PC-3 (cell line): Measurements from ENCODE around the gene COMMD2.

Source experiments
- EZH2 ChIP-seq: fragments of 300-600 bp; sonication (generic); IDR thresholded peaks from one replicate; pipeline ENCODE4 v1.6.1; 2017; ENCODE audit warnings: antibody characterized with exemption, mild to moderate bottlenecking, low read length; ENCODE audit not compliant: unreplicated experiment
- EZH2phosphoT487 ChIP-seq: fragments of 300-600 bp; sonication (generic); IDR thresholded peaks from 2 replicates; pipeline ENCODE4 v1.6.1; 2018; ENCODE audit warnings: mild to moderate bottlenecking, antibody characterized with exemption, low read length, borderline replicate concordance
- TF ChIP-seq, protein P1 (sequence below): fragments of 300-600 bp; sonication (generic); conservative IDR thresholded peaks from 2 replicates; pipeline ENCODE4 v1.5.1; 2017; ENCODE audit warnings: antibody characterized with exemption, low read depth, mild to moderate bottlenecking, low read length

DNA sequence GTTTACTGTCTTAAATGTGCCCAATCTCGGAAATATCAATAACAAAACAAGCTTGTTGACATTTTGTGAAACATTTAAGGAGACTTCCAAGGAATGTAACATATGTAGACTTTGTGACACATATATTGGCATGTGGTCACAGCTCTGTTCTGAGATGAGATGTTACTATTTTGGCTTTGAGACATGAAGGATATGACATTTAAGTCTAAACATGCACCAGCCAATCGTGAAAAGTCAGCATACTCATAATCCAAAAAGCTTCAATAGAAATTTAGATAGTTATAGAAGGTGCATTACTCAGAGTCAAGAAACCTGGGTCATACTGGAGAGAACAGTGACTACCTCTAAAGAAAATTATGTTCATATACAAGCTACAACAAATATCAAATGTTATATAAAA is 13.4 kb downstream of the COMMD2 start:
- TF ChIP-seq, protein P1, sequence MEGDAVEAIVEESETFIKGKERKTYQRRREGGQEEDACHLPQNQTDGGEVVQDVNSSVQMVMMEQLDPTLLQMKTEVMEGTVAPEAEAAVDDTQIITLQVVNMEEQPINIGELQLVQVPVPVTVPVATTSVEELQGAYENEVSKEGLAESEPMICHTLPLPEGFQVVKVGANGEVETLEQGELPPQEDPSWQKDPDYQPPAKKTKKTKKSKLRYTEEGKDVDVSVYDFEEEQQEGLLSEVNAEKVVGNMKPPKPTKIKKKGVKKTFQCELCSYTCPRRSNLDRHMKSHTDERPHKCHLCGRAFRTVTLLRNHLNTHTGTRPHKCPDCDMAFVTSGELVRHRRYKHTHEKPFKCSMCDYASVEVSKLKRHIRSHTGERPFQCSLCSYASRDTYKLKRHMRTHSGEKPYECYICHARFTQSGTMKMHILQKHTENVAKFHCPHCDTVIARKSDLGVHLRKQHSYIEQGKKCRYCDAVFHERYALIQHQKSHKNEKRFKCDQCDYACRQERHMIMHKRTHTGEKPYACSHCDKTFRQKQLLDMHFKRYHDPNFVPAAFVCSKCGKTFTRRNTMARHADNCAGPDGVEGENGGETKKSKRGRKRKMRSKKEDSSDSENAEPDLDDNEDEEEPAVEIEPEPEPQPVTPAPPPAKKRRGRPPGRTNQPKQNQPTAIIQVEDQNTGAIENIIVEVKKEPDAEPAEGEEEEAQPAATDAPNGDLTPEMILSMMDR: no peak
- TF ChIP-seq EZH2phosphoT487 (no peak), EZH2 (no peak)
